NOMO-1 (cell line): ENCODE data around the gene SDHA.
"Not testable (repeated sequence)": the region's sequence is repeated elsewhere in the genome, so short reads cannot be mapped to it uniquely, and the experiment has no call there.

Experiments used
- DNase-seq, 2 experiments: peaks; one replicate each; lab custom pipeline; 2025; ENCODE audit not compliant: unreplicated experiment in 2 of 2; lab: John Stamatoyannopoulos, UW

The SDHA gene

DNA sequence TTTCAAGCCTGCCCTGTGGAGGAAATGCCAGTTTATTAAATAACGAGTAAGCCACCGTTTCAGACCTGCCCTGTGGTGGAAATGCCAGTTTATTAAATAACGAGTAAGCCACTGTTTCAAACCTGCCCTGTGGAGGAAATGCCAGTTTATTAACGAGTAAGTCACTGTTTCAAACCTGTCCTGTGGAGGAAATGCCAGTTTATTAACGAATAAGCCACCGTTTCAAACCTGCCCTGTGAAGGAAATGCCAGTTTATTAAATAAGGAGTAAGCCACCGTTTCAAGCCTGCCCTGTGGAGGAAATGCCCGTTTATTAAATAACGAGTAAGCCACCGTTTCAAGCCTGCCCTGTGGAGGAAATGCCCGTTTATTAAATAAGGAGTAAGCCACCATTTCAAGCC, 33.9 kb downstream of the SDHA start:
- DNase-seq, result not testable (repeated sequence)

DNA sequence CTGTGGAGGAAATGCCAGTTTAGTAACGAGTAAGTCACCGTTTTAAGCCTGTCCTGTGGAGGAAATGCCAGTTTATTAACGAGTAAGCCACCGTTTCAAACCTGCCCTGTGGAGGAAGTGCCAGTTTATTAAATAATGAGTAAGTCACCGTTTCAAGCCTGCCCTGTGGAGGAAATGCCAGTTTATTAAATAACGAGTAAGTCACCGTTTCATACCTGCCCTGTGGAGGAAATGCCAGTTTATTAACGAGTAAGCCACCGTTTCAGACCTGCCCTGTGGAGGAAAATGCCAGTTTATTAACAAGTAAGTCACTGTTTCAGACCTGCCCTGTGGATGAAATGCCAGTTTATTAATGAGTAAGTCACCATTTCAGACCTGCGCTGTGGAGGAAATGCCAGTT, 34.4 kb downstream of the SDHA start:
- DNase-seq, result no peak

DNA sequence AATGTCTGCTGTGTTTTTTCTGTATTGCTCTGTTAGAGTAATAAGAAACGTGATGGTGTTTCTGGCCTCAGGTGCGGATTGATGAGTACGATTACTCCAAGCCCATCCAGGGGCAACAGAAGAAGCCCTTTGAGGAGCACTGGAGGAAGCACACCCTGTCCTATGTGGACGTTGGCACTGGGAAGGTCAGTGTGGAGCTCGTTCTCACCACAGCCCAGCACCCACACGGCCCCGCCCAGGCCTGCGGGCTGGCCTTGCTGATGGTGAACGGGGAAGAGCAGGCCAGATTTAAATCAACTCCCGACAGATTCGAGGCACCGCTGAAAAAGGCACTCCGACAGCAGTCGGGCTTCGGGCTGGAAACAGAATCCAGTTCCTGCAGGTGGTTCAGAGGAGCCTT, 36.2 kb downstream of the SDHA start:
- DNase-seq, result not testable (repeated sequence)

DNA sequence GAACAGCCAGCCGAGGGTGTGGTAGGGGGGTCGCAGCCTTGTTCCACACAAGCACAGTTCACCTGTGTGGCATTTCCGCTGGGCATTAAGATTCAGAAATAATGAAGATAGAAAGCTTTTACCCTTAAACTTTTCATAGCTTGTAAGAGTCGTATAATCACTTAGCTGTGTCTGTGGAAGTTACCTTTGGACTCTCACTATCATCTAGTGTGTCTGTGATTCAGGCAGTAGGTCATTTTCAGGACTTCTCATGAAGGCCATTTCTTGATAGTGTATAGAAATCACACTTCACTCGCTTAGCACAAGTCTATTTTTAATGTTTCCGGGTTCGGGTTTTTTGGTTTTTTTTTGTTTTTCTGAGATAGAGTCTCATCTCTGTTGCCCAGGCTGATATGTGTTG, 37.0 kb downstream of the SDHA start:
- not testable (repeated sequence) for DNase-seq

DNA sequence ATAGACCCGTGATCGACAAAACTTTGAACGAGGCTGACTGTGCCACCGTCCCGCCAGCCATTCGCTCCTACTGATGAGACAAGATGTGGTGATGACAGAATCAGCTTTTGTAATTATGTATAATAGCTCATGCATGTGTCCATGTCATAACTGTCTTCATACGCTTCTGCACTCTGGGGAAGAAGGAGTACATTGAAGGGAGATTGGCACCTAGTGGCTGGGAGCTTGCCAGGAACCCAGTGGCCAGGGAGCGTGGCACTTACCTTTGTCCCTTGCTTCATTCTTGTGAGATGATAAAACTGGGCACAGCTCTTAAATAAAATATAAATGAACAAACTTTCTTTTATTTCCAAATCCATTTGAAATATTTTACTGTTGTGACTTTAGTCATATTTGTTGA, 38.2 kb downstream of the SDHA start:
- DNase-seq, result not testable (repeated sequence)

DNA sequence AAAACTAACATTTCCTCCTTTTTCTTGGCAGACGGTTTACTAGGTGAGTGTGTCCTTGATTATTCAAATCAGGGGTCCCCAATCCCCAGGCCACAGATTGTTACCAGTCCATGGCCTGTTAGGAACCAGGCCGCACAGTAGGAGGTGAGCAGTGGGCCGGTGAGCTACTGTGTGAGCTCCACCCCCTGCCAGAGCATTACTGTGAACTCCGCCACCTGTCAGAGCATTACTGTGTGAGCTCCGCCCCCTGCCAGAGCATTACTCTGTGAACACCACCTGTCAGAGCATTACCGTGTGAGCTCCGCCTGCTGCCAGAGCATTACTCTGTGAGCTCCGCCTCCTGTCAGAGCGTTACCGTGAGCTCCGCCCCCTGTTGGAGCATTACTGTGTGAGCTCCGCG, 39.0 kb downstream of the SDHA start:
- no peak for DNase-seq

DNA sequence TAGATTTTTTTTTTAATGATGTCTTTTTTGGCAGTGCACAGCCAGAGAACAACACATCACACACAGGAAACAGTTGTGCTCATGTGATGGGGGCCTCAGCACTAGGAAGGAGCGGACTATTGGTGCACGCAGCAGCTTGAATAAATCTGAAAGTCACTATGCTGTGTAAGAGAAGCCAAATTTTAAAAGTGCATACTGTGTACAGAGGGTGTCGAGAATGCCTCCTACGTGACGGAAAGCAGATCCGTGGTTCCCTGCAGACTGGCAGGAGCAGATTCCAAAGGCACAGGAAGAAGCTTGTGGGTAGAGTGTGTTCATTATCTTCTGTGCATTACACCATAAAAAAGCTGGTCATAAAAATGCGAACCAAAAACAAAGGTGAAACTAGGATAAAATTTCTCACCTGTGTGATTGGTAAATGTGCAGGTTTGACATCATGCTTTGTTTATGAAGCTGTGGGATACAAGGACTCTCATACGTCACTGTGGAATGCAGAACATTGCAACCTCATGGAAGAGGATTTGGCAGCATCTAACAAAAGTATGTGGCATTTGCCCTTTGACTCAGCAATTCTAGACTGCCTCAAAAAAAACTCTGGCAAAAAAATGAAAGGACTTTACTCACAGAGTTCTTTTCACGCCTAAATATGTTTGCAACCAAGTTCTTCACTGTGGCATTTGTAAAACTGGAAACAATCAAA, 45.3 kb downstream of the SDHA start:
- not testable (repeated sequence) for DNase-seq

DNA sequence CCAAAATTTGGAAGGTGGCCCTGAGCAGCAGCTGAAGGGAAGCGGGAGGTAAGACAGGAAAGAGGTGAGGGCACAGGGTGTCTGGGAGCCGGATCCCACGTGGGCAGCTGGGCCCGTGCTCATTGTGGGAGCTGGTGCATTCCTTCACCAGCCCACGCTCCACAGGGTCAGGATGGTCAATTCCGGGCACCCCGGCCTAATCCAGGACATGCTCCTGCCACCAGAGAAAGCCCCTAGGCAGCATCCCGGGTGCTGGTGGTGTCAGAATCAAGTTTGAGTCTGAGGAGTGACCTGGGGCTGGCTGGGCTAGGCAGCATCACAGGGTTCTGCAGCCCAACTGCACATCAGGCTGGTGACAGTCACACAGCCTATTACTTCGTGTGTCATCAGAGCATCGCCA, 46.2 kb downstream of the SDHA start:
- no peak for DNase-seq

DNA sequence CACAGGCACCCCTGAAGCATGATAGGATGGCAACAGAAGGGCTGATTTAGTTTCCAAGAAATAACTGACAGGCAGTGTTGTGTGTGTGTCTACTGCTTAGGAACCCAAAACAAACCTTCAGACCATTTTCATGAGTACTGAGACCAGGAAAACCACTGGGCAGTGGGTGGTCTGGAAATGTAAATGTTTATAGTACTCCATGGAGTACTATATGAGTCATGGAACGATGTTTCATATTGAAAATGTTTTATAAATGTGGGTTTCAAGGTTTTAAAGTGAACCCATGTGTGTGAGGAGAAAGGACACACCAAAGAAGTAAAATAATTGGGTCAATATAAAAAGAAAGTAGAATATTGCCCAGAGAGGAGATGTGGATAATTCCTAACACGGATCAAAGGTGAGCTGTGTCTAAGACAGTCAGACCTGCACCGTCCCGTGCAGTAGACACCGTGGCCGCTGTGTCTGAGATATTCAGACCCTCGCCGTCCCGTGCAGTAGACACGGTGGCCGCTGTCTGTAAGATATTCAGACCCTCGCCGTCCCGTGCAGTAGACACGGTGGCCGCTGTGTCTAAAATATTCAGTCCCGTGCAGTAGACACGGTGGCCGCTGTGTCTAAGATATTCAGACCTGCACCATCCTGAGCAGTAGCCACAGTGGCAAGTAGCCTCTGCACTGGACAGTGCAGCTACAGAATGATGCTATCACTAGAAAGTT, 48.3 kb downstream of the SDHA start:
- DNase-seq, result not testable (repeated sequence)

DNA sequence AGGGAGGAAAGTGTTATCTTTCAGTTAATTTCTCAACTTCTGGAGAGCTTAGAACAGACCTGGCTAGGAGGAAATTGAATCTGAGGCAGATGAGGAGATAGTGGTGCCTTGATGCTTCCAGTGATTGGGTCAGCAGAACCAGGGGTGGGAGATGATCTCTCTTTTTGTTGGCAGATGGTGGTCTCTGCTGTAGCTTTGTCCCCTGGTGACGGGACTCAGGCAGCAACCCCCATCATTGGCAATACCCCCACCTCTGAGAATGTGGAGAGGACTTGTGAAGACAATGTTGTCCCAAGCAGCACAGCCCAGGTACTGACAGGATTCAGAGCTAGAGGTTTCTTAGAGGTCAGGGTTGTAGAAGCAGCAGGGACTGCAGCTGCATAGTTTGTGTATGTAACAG, 49.6 kb downstream of the SDHA start:
- DNase-seq, result no peak

DNA sequence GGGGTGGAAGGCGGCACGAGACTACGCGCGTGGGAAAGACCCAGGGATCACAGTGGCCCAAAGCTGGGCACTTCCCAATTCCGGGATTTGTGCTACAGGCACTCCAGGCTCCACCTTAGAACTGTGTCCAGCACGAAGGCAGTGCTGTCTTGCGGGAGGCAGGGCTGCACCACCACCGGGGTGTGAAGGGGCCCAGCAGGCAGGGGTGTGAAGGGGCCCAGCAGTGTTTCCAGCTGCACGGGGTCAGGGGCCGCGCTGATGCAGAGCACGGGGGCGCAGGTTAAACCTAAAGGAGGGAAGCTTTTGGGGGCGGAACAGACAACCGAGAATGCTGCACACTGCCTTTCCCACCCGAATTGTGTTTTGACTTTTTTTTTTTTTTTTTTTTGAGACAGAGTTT, 52.2 kb downstream of the SDHA start:
- DNase-seq, result no peak

DNA sequence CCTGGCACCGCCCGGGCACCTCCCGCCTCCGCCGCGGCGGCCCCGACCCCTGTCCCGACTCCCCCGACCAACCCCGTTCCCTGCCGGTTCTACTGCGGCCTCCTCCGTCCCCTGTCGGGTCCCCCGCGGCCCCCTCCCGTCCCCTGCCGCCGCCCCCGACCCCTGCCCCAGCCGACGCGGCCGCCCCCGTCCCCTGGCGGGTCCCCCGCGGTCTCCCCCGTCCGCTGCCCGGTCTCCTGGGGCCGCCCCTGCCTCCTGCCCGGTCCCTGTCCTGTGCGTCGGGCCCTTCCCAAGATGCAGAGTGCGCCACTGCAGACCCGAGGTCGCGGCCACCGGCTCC, 53.7 kb downstream of the SDHA start:
- DNase-seq, result not testable (repeated sequence)

DNA sequence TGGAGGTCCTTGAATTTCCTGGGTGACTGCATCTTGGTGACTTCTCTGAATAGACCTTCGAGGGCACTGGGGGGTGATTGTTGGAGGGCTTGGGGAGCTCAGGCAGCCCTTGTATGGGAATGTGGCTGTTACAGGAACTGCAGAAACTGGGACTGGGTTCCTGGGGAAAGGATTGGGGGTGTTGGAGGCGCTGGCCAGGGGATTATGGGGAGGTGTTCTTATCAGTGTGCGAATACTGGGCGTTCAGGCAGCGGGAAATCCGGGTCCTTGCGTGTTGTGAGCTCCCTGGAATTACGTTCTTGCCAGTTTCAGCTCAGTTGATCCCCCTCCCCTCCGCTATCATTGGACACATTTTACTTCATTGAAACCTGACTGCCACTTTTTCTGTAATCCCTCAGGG, 55.0 kb downstream of the SDHA start:
- not testable (repeated sequence) for DNase-seq

DNA sequence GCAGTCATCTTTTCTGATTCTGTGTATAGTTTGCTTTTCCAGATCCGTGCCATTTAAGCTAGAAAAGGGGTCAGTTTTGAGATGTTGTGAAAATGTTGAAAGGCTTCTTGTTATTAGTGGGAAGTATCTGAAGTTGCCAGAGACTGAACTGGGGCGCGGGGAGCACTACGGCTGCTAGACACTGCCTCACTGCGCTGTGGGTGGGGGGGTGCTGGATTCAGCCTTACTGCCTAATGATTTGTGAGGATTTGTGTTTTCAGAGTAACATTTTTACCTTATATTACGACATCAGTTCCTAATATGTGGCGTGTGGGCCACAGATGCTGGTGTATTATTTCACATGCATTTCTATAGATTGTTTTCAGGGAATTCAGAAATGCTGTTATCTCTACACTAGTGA, 55.4 kb downstream of the SDHA start:
- not testable (repeated sequence) for DNase-seq

DNA sequence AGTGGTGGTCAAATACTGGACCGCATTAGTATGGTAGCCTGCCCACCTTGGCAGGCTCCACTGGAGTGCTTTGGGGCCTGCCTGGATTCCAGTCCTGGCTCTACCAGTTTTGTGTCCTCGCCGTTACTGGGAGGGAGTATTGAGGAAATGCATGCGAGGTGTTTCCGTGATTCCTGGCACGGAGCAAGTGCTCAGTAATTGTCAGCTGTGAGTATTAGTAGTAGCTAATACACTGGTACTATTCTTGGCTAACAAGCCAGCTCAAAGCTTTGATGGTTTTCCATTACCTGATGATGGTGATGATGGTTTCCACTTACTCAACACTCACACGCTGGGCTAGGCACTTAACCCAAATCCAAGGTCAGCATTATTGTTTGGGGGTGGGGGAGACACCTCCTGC, 56.2 kb downstream of the SDHA start:
- not testable (repeated sequence) for DNase-seq

DNA sequence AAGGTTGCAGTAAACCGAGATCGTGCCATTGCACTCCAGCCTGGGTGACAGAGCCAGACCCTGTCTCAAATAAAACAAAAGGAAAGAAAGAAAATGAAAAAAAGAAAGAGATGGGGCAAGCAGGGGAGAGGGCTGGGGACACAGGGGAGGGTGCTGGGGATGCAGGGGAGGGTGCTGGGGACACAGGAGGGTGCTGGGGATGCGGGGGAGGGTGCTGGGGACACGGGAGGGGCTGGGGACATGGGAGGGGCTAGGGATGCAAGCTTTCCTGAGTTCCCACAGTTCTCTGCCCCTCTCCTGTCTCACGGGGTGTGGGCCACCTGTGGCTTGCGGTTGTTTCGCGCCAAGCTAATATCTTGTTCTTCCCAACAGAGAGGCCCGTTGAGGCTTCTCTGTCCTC, 60.5 kb downstream of the SDHA start:
- no peak for DNase-seq

DNA sequence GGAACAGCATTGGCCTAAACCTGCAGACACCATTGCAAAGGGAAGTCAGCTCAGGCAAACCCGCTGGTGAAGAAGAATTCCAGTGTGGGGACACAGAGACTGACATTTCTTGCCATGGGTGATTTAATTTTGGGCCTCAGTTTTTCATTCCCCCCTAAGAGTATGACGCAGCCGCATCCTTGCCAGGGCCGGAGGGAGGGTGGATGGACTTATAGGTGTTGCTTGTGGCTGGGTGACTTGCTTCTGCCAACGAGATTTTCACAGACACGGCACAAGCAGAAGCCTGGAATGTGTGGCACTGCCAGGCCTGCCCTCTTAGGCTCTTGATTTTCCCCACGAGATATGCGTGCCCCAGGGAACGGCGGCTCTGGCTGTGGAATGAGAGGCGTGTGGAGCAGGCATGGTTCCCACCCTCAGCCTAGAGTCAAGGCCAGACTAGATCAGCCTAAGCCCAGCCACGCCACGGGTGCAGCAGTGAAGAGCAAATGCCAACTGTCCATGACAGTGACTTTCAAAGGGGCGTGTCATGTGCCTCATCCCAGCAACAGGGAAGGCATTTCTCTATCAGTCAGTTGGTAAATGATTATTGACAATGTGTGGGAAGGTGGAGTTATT, 61.0 kb downstream of the SDHA start:
- not testable (repeated sequence) for DNase-seq

DNA sequence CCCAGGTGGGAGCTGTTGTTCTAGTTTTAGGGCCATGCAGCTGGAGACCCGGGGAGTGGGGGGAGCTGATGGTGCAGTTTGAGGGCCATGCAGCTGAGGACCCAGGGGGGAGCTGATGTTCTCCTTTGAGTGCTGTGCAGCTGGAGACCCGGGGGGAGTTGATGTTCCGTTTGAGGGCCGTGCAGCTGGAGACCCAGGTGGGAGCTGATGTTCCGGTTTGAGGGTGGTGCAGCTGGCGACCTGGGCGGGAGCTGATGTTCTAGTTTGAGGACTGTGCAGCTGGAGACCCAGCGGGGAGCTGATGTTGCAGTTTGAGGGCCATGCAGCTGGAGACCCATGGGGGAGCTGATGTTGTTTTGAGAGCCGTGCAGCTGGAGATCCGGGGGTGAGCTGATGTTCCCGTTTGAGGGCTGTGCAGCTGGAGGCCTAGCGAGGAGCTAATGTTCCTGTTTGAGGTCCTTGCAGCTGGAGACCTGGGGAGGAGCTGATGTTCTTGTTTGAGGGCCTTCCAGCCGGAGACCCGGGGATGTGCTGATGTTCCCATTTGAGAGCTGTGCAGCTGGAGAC, 68.0 kb downstream of the SDHA start:
- no peak for DNase-seq

DNA sequence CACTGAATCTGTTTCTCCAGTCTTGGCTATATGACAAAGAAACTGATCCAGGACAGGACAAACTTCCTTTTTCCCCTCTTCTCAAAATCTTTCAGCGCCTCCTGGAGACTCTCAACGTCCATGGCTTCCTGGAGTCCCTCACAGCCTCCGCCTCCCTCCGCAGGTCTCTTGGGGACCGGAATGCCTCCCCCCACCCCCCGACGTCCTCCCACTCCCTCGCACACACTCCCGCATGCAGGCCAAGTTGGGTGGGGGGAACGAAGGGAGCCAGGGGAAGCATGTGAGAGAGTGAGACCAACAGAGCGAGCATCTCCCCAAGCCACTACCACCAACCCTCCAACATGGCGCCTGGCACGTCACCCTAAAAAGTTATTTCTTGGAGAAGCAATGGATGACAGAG, 72.1 kb downstream of the SDHA start:
- not testable (repeated sequence) for DNase-seq

DNA sequence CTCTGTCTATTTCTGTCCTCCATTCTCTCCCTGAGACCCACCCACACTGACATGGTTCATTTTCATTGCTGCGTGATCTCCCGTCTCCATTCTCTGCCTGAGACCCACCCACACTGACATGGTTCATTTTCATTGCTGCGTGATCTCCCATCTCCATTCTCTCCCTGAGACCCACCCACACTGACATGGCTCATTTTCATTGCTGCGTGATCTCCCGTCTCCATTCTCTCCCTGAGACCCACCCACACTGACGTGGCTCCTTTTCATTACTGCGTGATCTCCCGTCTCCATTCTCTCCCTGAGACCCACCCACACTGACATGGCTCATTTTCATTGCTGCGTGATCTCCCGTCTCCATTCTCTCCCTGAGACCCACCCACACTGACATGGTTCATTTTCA, 73.2 kb downstream of the SDHA start:
- not testable (repeated sequence) for DNase-seq

DNA sequence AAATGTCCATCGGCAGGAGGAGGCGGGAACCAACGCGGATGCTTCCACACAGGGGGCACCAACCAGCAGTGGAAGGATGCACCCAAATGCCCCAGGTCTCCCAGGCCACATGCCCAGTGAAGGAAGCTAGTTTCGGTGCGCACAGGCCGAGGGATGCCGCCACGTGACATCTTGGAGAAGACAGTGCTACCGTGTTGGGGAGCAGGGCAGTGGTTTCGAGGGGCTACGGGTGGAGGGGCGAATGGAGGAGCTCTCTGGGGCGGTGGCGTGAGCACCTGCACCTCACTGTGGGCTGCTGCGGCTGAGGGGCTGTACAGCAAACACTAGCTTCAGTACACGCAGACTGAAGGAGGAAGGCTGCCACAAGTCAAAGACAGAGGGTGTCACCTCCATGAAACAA, 76.7 kb downstream of the SDHA start:
- not testable (repeated sequence) for DNase-seq

DNA sequence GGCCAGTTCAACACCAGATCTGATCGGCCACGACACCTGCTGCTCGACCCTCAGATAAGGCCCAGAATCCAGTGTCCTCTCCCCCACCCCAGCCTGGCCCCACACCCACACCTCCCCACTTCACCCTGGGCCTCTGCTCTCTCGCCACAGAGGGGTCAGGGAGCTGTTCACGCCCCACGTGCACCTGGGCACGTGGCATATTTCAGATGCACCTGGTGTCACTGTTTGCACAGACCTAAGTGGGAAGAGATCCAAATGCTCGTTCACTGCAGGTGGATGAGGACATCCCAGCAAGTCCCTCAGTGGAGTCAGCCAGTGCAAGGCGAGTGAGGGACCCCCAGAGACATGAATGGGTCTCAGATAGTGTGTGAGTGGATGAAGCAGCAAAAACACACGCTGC, 78.1 kb downstream of the SDHA start:
- DNase-seq, result not testable (repeated sequence)
